SK-N-MC (cell line): ENCODE measurements around the gene FASLG.

Experiments used
- DNase-seq: peaks from one replicate; pipeline ENCODE4 v3.0.0-alpha.2; 2011; ENCODE audit warnings: low read depth, low spot score
- H3K27ac ChIP-seq: fragments of 200-600 bp; sonication (generic); 2 replicates; pipeline ENCODE4 v1.5.1; 2016; ENCODE audit warnings: mixed run types
- H3K36me3 ChIP-seq: fragments of 200-600 bp; sonication (generic); 2 replicates; pipeline ENCODE4 v1.6.1; 2017; ENCODE audit warnings: antibody characterized with exemption, low read length, mixed read lengths; ENCODE audit not compliant: insufficient read depth
- H3K4me3 ChIP-seq: fragments of 200-600 bp; sonication (generic); 2 replicates; pipeline ENCODE4 v1.5.1; 2016
- H3K9ac ChIP-seq: fragments of 200-600 bp; sonication (generic); 2 replicates; pipeline ENCODE4 v1.8.0; 2017; ENCODE audit warnings: mixed run types, mixed read lengths; ENCODE audit not compliant: insufficient read length
- H3K9me3 ChIP-seq: fragments of 200-600 bp; sonication (generic); 2 replicates; pipeline ENCODE4 v1.6.1; 2017; ENCODE audit warnings: low read depth, mild to moderate bottlenecking, antibody characterized with exemption, low read length, moderate library complexity, mixed read lengths
- EZH2 ChIP-seq: fragments of 200-600 bp; sonication (generic); IDR thresholded peaks from one replicate; pipeline ENCODE4 v1.6.1; 2017; ENCODE audit warnings: antibody characterized with exemption
- FOXP2 ChIP-seq: optimal IDR thresholded peaks from 2 replicates; pipeline ENCODE3; 2011; ENCODE audit warnings: mild to moderate bottlenecking, moderate library complexity; ENCODE audit not compliant: insufficient read depth; ENCODE audit errors: extremely low read length, control extremely low read depth
- POLR2AphosphoS5 ChIP-seq: IDR thresholded peaks from 2 replicates; pipeline ENCODE4 v1.6.1; 2012; ENCODE audit warnings: mild to moderate bottlenecking, low read depth, low read length, borderline replicate concordance

Gene FASLG

DNA sequence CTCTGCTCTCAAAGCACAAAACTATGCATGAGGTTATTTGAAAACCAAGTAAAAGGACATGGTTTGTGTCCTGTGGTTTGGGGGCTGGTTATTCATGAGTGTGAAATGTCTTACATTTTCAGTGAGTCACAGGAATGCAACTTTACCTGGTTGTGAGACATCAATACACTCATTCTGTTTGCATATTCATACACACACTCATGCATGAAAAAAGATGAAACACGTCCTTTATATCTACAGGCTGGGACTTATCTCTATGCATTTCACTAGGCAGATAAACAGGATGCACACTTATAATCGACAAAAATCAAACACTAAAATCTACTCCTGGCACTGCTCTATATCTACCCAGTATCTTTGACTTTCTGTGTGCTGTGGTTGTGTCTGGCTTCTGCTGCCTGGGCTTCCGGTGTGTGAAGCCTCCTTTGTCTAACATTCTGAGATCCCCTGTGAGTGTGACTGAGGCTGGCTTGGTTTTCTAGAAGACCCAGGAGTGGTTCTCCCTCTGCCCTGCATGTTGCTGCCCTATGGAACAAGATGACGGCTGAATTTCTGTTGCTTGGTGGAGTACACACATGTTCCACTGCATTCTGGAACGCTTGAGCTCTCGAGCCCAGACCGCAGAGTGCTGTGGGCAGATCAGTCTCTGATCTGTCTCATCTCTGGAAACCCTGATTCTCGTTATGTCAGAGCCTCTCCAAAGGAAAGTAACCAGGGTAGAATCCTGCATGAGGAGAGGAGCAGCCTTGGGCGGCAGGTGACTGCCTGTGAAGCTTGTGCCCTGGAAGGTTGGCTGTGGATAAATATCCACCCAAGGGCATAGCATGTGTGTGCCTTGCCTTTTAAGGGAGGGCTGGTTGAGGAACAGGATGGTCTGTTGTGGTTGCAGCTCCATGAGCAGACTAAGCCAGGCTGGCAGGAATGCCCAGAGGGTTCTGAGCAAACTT, 19.7 kb upstream of the FASLG start:
- no peak for DNase-seq
- no peaks in the 10 kb centered on the region for H3K36me3 ChIP-seq
- TF ChIP-seq FOXP2 (no peak), POLR2AphosphoS5 (no peak), EZH2 (no peak)
- H3K27ac ChIP-seq, result no peak overlapping the region
- H3K9ac ChIP-seq, result no peak overlapping the region
- no peaks in the 10 kb centered on the region for H3K9me3 ChIP-seq
- H3K4me3 ChIP-seq, result no peak overlapping the region

DNA sequence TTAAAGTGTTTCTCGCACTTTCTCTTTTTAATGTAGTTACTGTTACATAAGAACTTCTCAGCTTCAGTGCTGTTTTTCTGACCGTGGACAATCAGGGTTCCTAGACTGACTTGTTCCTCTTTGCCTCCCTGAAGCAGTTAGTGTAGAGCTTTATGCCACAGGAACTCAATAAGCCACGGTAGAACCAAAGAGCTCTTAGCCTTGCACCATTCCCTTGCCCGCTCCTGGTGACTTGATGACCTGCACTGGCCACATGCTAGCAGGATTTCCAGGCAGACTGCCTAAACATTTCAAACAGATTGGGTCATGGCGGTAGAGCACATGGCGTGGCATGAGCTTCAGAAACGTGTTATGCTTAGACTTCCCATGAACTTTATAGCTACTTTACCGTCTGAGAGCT, 18.8 kb upstream of the FASLG start:
- no peak for TF ChIP-seq FOXP2
- no peak for TF ChIP-seq POLR2AphosphoS5
- no peak for TF ChIP-seq EZH2
- Histone ChIP-seq H3K9me3 (no peaks in the 10 kb centered on the region), H3K27ac (no peak overlapping the region), H3K36me3 (no peaks in the 10 kb centered on the region), H3K4me3 (no peak overlapping the region), H3K9ac (no peak overlapping the region)
- no peak for DNase-seq

- Histone ChIP-seq H3K27ac (no peak overlapping the region), H3K4me3 (no peak overlapping the region), H3K9ac (no peak overlapping the region), H3K36me3 (no peaks in the 10 kb centered on the region), H3K9me3 (no peaks in the 10 kb centered on the region)
- DNase-seq, result no peak
- TF ChIP-seq EZH2 (no peak), POLR2AphosphoS5 (no peak), FOXP2 (no peak)
These were observed 17.4 kb upstream of the FASLG start for GRCh38 chr1:172641492-172641891.

DNA sequence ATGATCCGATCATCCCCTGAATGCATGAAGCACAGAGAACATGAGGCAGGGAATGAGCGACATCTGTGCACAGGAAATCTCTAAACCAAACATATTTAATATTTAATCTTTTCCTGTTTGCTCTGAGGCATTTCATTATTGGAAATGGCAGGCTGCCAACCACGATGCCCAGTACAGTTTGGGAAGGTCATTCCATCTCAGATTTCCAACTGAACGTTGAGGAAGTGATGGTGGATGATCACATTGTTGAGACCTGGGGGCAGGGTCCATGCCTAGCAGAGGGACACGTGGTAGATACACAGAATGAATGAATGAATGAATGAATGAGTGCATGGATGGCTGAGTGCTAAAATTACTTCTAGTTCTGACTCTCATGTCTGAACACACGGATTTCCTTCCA, 15.9 kb upstream of the FASLG start:
- no peak for DNase-seq
- no peak overlapping the region for H3K27ac ChIP-seq

GRCh38 chr1:172646653-172647052, 12.2 kb upstream of the FASLG start:
- H3K27ac ChIP-seq, result no peak overlapping the region
- H3K9ac ChIP-seq, result no peak overlapping the region
- no peak overlapping the region for H3K4me3 ChIP-seq
- DNase-seq, result no peak
- H3K36me3 ChIP-seq, result no peaks in the 10 kb centered on the region
- H3K9me3 ChIP-seq, result no peaks in the 10 kb centered on the region
- TF ChIP-seq FOXP2, result no peak

More for the DNA sequence above, 15.9 kb upstream of the FASLG start:
- Histone ChIP-seq H3K9me3 (no peaks in the 10 kb centered on the region), H3K9ac (no peak overlapping the region), H3K36me3 (no peaks in the 10 kb centered on the region), H3K4me3 (no peak overlapping the region)
- TF ChIP-seq FOXP2, result no peak
- TF ChIP-seq POLR2AphosphoS5, result no peak
- no peak for TF ChIP-seq EZH2

DNA sequence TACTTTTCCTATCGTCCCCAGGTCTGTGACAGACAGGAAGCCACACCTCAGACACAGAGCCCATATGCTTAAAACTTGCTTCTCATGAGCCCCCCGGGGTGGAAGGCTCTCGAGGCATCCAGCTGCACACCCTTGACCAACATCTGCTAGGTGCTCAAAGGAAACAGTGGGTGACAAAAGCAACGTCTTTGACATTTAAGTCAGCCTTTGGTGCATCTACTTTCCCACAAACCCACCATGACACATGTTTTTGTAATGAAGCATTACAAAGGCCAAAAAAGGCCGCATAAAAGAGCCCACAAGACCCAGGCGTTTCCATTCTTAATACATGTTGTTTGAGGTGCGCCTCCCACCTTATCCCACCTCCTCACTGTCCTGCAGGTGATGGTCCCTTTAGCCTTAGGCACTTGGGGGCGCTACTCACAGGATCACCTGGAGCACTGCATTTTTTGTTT, 11.8 kb upstream of the FASLG start:
- no peak for TF ChIP-seq EZH2
- Histone ChIP-seq H3K27ac (no peak overlapping the region), H3K36me3 (no peaks in the 10 kb centered on the region), H3K9ac (no peak overlapping the region), H3K4me3 (no peak overlapping the region), H3K9me3 (no peaks in the 10 kb centered on the region)
- DNase-seq, result no peak

GRCh38 chr1:172647987-172648386, 10.9 kb upstream of the FASLG start:
- no peak overlapping the region for H3K27ac ChIP-seq
- no peak overlapping the region for H3K4me3 ChIP-seq
- no peaks in the 10 kb centered on the region for H3K9me3 ChIP-seq
- no peak for DNase-seq
- TF ChIP-seq FOXP2, result no peak
- no peak for TF ChIP-seq EZH2
- TF ChIP-seq POLR2AphosphoS5, result no peak
- no peaks in the 10 kb centered on the region for H3K36me3 ChIP-seq
- no peak overlapping the region for H3K9ac ChIP-seq

- TF ChIP-seq FOXP2 (no peak), POLR2AphosphoS5 (no peak), EZH2 (no peak)
- no peaks in the 10 kb centered on the region for H3K9me3 ChIP-seq
These were observed 8.3 kb upstream of the FASLG start for GRCh38 chr1:172650474-172651193.

More at GRCh38 chr1:172650474-172651193, 8.3 kb upstream of the FASLG start:
- Histone ChIP-seq H3K36me3 (no peaks in the 10 kb centered on the region), H3K27ac (no peak overlapping the region), H3K4me3 (no peak overlapping the region), H3K9ac (no peak overlapping the region)
- no peak for DNase-seq
